ENCODE measurements around the gene TMEM150B. TPM values are rescaled to one million over a fixed set of nuclear protein-coding genes. Genes with fewer than 3 reads are reported as not detected.

The TMEM150B gene
- total and polyA plus RNA-seq, 2 of the 13 experiments (the other 11 are each of a cell fraction or from before 2014, with no cell fraction given) = 1.3 to 1.8 TPM

DNA sequence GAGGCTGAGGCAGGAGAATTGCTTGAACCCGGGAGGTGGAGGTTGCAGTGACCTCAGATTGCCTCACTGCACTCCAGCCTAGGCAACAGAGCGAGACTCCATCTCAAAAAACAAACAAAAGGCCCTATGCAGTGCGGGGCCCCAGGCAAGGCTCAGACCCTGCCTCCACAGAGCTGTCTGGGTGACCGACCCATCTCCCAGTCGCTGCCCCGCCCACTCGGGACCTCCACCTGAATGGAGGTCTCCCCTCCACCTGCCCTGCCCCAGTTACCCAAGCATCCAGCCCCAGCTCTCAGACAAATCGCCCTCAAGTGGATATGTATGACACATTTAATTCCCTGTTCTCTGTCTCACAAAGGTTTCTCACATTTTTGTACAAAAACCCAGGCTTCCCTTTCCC lies 40.1 kb upstream of the TMEM150B start:
- Histone ChIP-seq H3K9me3 (ENCODE audit: low read length) (no peaks in the 10 kb centered on the region), H4K20me1 (ENCODE audit: insufficient read depth, low read length) (no peaks in the 10 kb centered on the region), H3K9ac (ENCODE audit: insufficient read depth, low read depth, low read length) (no peak overlapping the region), H3K27ac (ENCODE audit: extremely low read length, insufficient read depth, low read length) (no peak overlapping the region), H2AFZ (ENCODE audit: low read length) (no peak overlapping the region), H3K36me3 (replicated peaks in 1 of 2; ENCODE audit: control insufficient read depth in 1 of 2, insufficient read depth in 2 of 2, low read length in 2 of 2) (no peaks in the 10 kb centered on the region), H3K4me3 (replicated peaks in 1 of 3; ENCODE audit: insufficient read depth in 1 of 3, low read depth in 2 of 3, low read length in 3 of 3) (no peak overlapping the region), H3K4me2 (ENCODE audit: low read depth, low read length) (no peak overlapping the region), H3K79me2 (ENCODE audit: insufficient read depth, low read length) (no peaks in the 10 kb centered on the region), H3K4me1 (ENCODE audit: insufficient read depth, low read length) (peaks cover 23% of the 10 kb centered on the region), H3K27me3 (ENCODE audit: control insufficient read depth in 1 of 2, insufficient read depth in 2 of 2, low read length in 2 of 2) (peaks cover 5 to 26% of the 10 kb centered on the region in 2 experiments; a peak in 4 of 5 replicates)
- TF ChIP-seq FOSL1 (CRISPR knock-in tag; IDR thresholded peaks at IDR 0.05; ENCODE audit: borderline replicate concordance) (no peak), XBP1 (CRISPR knock-in tag; IDR thresholded peaks at IDR 0.05) (no peak), ISL2 (CRISPR knock-in tag; IDR thresholded peaks at IDR 0.05) (no peak), NFKBIZ (CRISPR knock-in tag; IDR thresholded peaks at IDR 0.05) (no peak), PRPF4 (IDR thresholded peaks at IDR 0.05; ENCODE audit: low read depth, low read length, poor library complexity, severe bottlenecking) (no peak), ZNF468 (CRISPR knock-in tag; IDR thresholded peaks at IDR 0.05) (no peak), ZNF33A (CRISPR knock-in tag; IDR thresholded peaks at IDR 0.05; ENCODE audit: borderline replicate concordance) (no peak)
- TF ChIP-seq, protein P1, sequence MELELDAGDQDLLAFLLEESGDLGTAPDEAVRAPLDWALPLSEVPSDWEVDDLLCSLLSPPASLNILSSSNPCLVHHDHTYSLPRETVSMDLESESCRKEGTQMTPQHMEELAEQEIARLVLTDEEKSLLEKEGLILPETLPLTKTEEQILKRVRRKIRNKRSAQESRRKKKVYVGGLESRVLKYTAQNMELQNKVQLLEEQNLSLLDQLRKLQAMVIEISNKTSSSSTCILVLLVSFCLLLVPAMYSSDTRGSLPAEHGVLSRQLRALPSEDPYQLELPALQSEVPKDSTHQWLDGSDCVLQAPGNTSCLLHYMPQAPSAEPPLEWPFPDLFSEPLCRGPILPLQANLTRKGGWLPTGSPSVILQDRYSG (CRISPR knock-in tag; IDR thresholded peaks at IDR 0.05) = no peak
- TF ChIP-seq, protein P2, sequence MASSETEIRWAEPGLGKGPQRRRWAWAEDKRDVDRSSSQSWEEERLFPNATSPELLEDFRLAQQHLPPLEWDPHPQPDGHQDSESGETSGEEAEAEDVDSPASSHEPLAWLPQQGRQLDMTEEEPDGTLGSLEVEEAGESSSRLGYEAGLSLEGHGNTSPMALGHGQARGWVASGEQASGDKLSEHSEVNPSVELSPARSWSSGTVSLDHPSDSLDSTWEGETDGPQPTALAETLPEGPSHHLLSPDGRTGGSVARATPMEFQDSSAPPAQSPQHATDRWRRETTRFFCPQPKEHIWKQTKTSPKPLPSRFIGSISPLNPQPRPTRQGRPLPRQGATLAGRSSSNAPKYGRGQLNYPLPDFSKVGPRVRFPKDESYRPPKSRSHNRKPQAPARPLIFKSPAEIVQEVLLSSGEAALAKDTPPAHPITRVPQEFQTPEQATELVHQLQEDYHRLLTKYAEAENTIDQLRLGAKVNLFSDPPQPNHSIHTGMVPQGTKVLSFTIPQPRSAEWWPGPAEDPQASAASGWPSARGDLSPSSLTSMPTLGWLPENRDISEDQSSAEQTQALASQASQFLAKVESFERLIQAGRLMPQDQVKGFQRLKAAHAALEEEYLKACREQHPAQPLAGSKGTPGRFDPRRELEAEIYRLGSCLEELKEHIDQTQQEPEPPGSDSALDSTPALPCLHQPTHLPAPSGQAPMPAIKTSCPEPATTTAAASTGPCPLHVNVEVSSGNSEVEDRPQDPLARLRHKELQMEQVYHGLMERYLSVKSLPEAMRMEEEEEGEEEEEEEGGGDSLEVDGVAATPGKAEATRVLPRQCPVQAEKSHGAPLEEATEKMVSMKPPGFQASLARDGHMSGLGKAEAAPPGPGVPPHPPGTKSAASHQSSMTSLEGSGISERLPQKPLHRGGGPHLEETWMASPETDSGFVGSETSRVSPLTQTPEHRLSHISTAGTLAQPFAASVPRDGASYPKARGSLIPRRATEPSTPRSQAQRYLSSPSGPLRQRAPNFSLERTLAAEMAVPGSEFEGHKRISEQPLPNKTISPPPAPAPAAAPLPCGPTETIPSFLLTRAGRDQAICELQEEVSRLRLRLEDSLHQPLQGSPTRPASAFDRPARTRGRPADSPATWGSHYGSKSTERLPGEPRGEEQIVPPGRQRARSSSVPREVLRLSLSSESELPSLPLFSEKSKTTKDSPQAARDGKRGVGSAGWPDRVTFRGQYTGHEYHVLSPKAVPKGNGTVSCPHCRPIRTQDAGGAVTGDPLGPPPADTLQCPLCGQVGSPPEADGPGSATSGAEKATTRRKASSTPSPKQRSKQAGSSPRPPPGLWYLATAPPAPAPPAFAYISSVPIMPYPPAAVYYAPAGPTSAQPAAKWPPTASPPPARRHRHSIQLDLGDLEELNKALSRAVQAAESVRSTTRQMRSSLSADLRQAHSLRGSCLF (CRISPR knock-in tag; IDR thresholded peaks at IDR 0.05; ENCODE audit: borderline replicate concordance) = no peak
- TF ChIP-seq, protein P3, sequence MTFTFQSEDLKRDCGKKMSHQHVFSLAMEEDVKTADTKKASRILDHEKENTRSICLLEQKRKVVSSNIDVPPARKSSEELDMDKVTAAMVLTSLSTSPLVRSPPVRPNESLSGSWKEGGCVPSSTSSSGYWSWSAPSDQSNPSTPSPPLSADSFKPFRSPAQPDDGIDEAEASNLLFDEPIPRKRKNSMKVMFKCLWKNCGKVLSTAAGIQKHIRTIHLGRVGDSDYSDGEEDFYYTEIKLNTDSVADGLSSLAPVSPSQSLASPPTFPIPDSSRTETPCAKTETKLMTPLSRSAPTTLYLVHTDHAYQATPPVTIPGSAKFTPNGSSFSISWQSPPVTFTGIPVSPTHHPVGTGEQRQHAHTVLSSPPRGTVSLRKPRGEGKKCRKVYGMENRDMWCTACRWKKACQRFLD (CRISPR knock-in tag; IDR thresholded peaks at IDR 0.05; ENCODE audit: borderline replicate concordance) = no peak
- TF ChIP-seq, protein P4, sequence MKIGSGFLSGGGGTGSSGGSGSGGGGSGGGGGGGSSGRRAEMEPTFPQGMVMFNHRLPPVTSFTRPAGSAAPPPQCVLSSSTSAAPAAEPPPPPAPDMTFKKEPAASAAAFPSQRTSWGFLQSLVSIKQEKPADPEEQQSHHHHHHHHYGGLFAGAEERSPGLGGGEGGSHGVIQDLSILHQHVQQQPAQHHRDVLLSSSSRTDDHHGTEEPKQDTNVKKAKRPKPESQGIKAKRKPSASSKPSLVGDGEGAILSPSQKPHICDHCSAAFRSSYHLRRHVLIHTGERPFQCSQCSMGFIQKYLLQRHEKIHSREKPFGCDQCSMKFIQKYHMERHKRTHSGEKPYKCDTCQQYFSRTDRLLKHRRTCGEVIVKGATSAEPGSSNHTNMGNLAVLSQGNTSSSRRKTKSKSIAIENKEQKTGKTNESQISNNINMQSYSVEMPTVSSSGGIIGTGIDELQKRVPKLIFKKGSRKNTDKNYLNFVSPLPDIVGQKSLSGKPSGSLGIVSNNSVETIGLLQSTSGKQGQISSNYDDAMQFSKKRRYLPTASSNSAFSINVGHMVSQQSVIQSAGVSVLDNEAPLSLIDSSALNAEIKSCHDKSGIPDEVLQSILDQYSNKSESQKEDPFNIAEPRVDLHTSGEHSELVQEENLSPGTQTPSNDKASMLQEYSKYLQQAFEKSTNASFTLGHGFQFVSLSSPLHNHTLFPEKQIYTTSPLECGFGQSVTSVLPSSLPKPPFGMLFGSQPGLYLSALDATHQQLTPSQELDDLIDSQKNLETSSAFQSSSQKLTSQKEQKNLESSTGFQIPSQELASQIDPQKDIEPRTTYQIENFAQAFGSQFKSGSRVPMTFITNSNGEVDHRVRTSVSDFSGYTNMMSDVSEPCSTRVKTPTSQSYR (CRISPR knock-in tag; IDR thresholded peaks at IDR 0.05; ENCODE audit: borderline replicate concordance) = no peak
- in situ Hi-C loops (cut with HindIII; ENCODE audit: extremely low pct_ligation_motif_present, low pct_unique_long_range_greater_than_20kb) (no loop called here), intact Hi-C loops (cut with micrococcal nuclease; ENCODE audit: unreplicated experiment) (no loop called here)
- POLR2A ChIA-PET = no interaction called here
- no peak for FAIRE-seq
- CTCF ChIA-PET (ENCODE audit: low intra/inter-chr PET ratio, low total read pairs) = no interaction called here
- DNase-seq (ENCODE audit: low spot score) = no peak
- no TSS peak for BruUV-seq (replicated peaks)
- 11% methylated on average over 5 of the region's 8 CpGs for WGBS (ENCODE audit: low lambda C conversion rate)
- no peak for ATAC-seq

All from HepG2 (cell line).